ENCODE results near the gene PARD3. TPM values are rescaled to one million over a fixed set of nuclear protein-coding genes. Genes with fewer than 3 reads are reported as not detected.

The PARD3 gene
- polyA plus RNA-seq, 2 of the 4 experiments (the other 2 are of a cell fraction), result 110 to 200 TPM

- WGBS (ENCODE audit: missing lambda C conversion rate), result 82% methylated on average over 13 of the region's 13 CpGs
- no peak for ATAC-seq
- CTCF ChIA-PET, result interaction anchor here (1.1 to 3.7 kb wide), 3 partner anchors 13 to 107 kb away, joined by 3 to 10 read pairs (median 3); no protein-coding TSS in a partner anchor
These were observed 15.2 kb upstream of the PARD3 start for GRCh38 chr10:34830217-34830822.

GRCh38 chr10:34826857-34827766 is 12.0 kb upstream of the PARD3 start:
- POLR2A ChIA-PET, result no interaction called here
- TF ChIP-seq HOXA7 (CRISPR knock-in tag; IDR thresholded peaks at IDR 0.05) (no peak), CHD4 (IDR thresholded peaks at IDR 0.05; ENCODE audit: borderline replicate concordance) (no peak), KDM5A (IDR thresholded peaks at IDR 0.05) (no peak), SMC3 (IDR thresholded peaks at IDR 0.05) (no peak), HOXB5 (CRISPR knock-in tag; IDR thresholded peaks at IDR 0.05) (no peak), MAFK (IDR thresholded peaks at IDR 0.05; ENCODE audit: partially characterized antibody) (no peak), EHMT2 (IDR thresholded peaks at IDR 0.05; ENCODE audit: low read depth) (no peak), EHF (CRISPR knock-in tag; IDR thresholded peaks at IDR 0.05) (no peak), ZC3H11A (IDR thresholded peaks at IDR 0.05) (no peak), RFX5 (IDR thresholded peaks at IDR 0.05) (no peak), HDAC2 (IDR thresholded peaks at IDR 0.05) (no peak), POLR2A (IDR thresholded peaks at IDR 0.05; ENCODE audit: low read length) (no peak), ELK1 (IDR thresholded peaks at IDR 0.05; ENCODE audit: low read depth, low read length) (no peak), CEBPB (IDR thresholded peaks at IDR 0.05) (no peak), MAZ (IDR thresholded peaks at IDR 0.05; ENCODE audit: borderline replicate concordance, low read depth, low read length) (no peak), ESRRA (IDR thresholded peaks at IDR 0.05; ENCODE audit: borderline replicate concordance, low read length) (no peak), JUNB (IDR thresholded peaks at IDR 0.05) (no peak)
- Histone ChIP-seq H3K9me3 (no peaks in the 10 kb centered on the region), H3K4me1 (no peaks in the 10 kb centered on the region; the same call in 2 of the 3 replicates), H3K27ac (0 out of 6 replicates have a peak overlapping the region, but pooled peaks of 1 of the 2 experiments have one; percentile 10), H3K4me2 (no peak overlapping the region), H3K4me3 (no peak overlapping the region)
- WGBS (ENCODE audit: missing lambda C conversion rate), result 78% methylated on average over 11 of the region's 11 CpGs
- DNase-seq (ENCODE audit: low read depth in 1 of 2, low spot score in 1 of 2) (no peak), ATAC-seq (no peak), FAIRE-seq (no peak)
- CTCF ChIA-PET, result interaction anchor here (0.6 to 1.5 kb wide), 4 partner anchors 10 to 161 kb away, joined by 3 to 4 read pairs (median 4); no protein-coding TSS in a partner anchor

More at GRCh38 chr10:34830217-34830822, 15.2 kb upstream of the PARD3 start:
- no peak overlapping the region for H3K4me2 ChIP-seq
- TF ChIP-seq REST (IDR thresholded peaks at IDR 0.05) (no peak), GATA3 (IDR thresholded peaks at IDR 0.05; ENCODE audit: borderline replicate concordance) (no peak), JUNB (IDR thresholded peaks at IDR 0.05) (no peak), ZSCAN20 (CRISPR knock-in tag; IDR thresholded peaks at IDR 0.05) (no peak), TFCP2L1 (CRISPR knock-in tag; IDR thresholded peaks at IDR 0.05) (no peak), SREBF2 (IDR thresholded peaks at IDR 0.05) (no peak), NPAS2 (CRISPR knock-in tag; IDR thresholded peaks at IDR 0.05; ENCODE audit: borderline replicate concordance) (no peak), ZNF302 (CRISPR knock-in tag; IDR thresholded peaks at IDR 0.05) (no peak), CHD2 (IDR thresholded peaks at IDR 0.05; ENCODE audit: low read length, partially characterized antibody) (no peak)
- POLR2A ChIA-PET, result no interaction called here
- H3K4me1 ChIP-seq, result peaks cover 4% of the 10 kb centered on the region; the same call in 1 of the 3 replicates
- DNase-seq (ENCODE audit: low read depth in 1 of 2, low spot score in 1 of 2), result no peak
- H3K27ac ChIP-seq, result no peak overlapping the region
- no peak overlapping the region for H3K4me3 ChIP-seq
- H3K9me3 ChIP-seq, result no peaks in the 10 kb centered on the region
- FAIRE-seq, result no peak

Data from A549 (cell line).